ENCODE results near the gene CTBP2.

The CTBP2 gene

DNA sequence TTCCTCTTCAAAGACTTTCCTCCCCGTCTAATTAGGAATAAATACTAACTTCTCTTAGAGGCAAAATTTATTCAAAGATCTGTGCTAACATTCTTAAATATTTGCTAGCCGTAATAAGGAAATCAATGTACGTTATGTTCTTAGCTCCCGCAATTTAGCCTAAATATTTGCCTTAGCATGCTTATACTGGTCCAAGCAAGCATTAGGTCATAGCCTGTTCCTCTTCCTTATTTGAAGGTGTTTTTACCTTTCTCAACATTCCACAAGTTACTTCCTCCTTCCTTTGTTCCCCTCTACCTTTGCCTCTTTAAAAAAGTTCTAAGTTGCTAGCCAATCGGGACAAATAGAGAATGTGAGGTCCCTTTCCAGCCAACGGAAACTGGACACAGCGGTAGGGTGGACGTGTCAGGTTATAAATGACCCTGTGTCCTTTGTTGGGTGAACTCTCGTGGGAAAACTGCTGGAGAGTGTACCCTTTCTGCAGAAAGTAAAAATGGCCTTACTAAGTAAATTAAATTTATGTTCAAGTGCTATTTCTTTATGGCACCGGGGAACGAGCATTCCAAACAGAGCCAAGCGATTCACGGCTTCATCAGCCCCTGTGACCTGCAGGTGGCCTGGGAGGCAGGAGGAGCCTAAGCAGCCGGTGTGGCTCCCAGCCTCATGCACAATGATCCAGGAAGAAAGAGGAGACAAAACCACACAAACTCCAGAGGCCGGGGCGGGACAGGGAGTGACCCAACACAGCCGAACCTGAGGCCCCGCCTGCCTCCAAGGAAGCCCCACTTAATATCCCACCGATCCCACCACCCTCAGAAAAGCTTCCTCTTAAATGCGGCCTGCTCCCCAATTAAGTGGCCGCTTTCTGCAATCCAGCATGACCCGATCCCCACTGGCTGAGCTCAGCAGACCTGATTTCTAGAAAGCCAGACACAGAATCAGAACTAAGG, 151.4 kb downstream of the CTBP2 start:
- H3K27ac ChIP-seq: peak overlapping the region in 7 of 21 experiments; percentile 2 to 77 (median 54)
- H3K4me3 ChIP-seq: no peak overlapping the region

GRCh38 chr10:125007436-125007835, 152.9 kb downstream of the CTBP2 start:
- Histone ChIP-seq H3K27ac (peak overlapping the region in 9 of 21 experiments; percentile 22 to 77 (median 41)), H3K4me3 (no peak overlapping the region)

- Histone ChIP-seq H3K4me3 (no peak overlapping the region), H3K27ac (peak overlapping the region in 4 of 21 experiments; percentile 25 to 77 (median 48))
Observed at GRCh38 chr10:125006921-125007426, 153.4 kb downstream of the CTBP2 start.

GRCh38 chr10:125006188-125006680, 154.1 kb downstream of the CTBP2 start:
- H3K4me3 ChIP-seq: no peak overlapping the region
- peak overlapping the region in 3 of 21 experiments; percentile 47 to 77 (median 48) for H3K27ac ChIP-seq

DNA sequence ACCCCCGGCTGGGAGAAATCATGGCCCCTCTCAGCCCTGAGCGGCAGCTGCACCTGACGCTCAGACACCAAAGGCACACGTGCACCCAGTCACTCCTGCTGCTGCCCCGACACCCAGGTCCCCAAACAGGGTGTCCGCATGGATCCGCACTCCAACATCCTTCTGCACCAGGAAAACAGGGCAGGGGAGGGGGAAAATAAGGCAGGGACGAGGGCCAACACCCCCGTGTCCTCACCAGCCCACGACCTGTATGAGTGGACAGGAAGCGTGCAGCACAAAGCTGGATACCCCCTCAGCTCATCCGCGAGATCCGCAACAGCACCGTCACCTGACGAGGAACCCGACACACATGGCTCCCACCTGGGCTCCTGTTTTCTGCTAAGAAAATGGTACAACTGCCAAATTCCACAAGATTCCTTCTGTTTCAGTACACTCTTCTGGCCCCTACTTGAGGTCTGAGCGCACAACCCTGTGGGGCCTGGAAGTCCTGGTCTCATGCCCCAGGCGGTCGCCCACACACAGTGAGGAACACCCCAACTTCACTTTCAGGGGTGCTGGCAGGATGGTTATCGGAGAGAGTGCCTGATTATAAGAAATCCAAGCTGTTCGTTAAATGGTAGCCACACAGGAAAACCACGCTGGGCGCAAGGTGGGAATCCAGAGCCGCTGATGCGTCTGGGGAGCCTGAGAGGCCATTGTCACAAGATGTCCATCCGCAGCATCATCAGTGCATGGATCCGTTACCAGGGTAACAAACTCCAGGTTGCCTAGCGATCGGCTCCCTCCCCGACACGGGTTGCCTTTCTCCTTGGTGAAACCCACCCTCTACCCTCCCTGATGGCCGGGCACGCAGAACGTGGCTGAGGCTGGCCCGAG, 154.8 kb downstream of the CTBP2 start:
- no peak overlapping the region for H3K27ac ChIP-seq

GRCh38 chr10:125004571-125005311, 155.6 kb downstream of the CTBP2 start:
- Histone ChIP-seq H3K27ac (no peak overlapping the region), H3K4me3 (no peak overlapping the region)

More for the DNA sequence above, 154.8 kb downstream of the CTBP2 start:
- no peak overlapping the region for H3K4me3 ChIP-seq

DNA sequence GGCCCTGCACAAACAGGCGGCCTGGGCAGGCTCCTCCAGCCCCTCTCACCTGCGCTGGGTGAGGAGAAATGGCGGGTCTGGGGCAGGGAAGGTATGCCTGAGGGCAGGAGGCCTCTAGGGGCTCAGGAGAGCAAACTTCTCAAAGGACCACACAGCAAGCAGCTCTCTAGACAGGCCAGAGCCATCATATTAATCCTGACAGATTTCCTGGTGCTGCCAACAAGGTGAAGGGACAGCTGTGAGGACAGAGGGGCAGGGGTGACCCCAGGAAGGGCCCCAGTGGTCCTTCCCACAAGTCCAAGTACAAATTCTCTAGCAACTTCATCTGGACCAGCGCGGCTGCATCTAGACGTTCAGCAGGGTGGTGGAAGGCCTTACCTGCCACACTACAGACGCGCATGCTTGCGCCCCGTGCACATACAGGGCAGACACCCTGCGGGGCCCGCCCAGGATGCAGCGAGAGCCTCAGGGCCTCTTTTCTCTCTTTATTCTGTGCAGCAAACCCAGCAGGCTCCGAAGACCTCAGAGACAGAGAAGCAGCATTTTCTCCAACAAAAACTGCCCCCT, 156.4 kb downstream of the CTBP2 start:
- H3K4me3 ChIP-seq: no peak overlapping the region
- peak overlapping the region in 1 of 21 experiments; percentile 16 for H3K27ac ChIP-seq

- H3K27ac ChIP-seq: peak overlapping the region in 1 of 21 experiments; percentile 16
- H3K4me3 ChIP-seq: no peak overlapping the region
Observed at GRCh38 chr10:125003146-125003900, 157.0 kb downstream of the CTBP2 start.

- Histone ChIP-seq H3K4me3 (no peak overlapping the region), H3K27ac (peak overlapping the region in 4 of 21 experiments; percentile 53 to 77 (median 70))
Observed at GRCh38 chr10:125002423-125003145, 157.8 kb downstream of the CTBP2 start.

DNA sequence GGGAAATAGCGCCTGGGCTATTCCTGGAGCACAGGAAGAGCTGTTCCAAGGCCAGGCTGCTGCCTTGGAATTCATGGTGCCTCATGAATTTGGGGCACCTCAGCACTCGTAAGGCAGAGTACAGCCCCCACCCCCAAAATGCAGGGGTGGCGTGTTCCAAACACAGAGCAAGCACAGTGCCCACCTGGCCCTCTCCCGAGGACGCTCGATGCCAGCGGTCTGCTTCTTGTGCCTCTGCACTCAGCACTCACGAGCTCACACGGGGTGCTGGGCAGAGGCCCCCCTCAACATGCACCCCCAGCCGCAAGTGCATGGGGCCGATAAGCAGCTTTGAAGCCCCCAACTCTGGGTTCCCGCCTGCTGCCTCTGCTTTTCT, 158.3 kb downstream of the CTBP2 start:
- Histone ChIP-seq H3K27ac (peak overlapping the region in 10 of 21 experiments; percentile 27 to 77 (median 60)), H3K4me3 (no peak overlapping the region)

GRCh38 chr10:125001313-125002046, 158.9 kb downstream of the CTBP2 start:
- Histone ChIP-seq H3K27ac (peak overlapping the region in 11 of 21 experiments; percentile 5 to 80 (median 57)), H3K4me3 (no peak overlapping the region)

DNA sequence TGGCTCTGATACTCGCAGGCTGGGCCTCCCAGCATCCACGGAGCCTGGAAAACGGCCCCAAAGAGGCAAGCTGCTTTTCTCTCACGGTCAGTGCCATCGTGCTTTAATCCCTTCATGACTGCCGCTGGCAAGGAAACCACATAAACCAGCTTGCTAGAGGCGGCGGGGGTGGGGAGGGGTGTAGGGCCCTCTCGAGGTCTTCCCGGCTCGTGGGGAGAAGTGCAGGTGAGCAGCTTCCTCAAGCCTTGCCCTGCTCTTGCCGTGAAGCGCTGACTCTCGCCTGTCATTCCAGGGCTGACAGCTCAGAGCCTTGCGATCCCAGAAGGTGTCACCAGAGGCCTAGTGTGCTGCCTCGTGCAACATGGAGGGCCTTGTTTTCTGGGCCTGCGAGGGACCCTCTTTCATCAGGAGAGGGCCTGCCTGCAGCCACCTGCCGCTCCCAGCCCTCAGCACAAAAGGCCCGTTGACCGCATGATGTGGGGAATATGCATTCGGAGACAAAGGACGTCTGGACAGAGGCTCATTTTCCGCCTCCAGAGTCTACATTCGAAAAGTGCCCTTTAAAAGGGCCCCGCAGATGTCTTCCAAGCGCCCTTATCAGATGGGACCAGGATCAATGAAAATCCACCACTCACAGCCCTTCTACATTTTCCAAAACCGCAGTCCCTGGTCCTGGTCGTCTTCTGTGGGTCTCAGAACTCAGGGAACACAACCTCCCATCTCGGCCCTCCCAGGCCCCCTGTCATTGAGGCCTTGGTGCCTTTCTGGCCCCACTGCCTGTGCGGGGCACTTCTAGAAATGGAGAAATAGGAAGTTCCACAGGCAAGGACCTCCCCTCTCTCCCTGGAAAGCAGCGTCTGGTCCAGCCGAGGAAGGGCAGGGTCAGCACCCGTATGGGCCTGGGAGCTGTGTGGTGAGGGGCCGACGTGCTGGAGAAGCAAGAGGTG, 159.7 kb downstream of the CTBP2 start:
- H3K4me3 ChIP-seq: no peak overlapping the region
- H3K27ac ChIP-seq: peak overlapping the region in 13 of 21 experiments; percentile 5 to 82 (median 47)

GRCh38 chr10:124999433-125000365, 160.7 kb downstream of the CTBP2 start:
- Histone ChIP-seq H3K4me3 (no peak overlapping the region), H3K27ac (peak overlapping the region in 14 of 21 experiments; percentile 5 to 82 (median 54))

- Histone ChIP-seq H3K27ac (peak overlapping the region in 12 of 21 experiments; percentile 17 to 64 (median 54)), H3K4me3 (no peak overlapping the region)
Observed at GRCh38 chr10:124998624-124999291, 161.6 kb downstream of the CTBP2 start.
